Activated CD4-positive, alpha-beta T cell treated with anti-CD3 and anti-CD28 coated beads, Interleukin-10, Interleukin-2, amounts not matched to agents 100 ng/mL and 50 ng/mL, durations not matched to agents 16 hours and 8 hours (primary cell): ENCODE measurements around the gene PSMD2.
"Not testable (repeated sequence)": the region's sequence is repeated elsewhere in the genome, so short reads cannot be mapped to it uniquely, and the experiment has no call there.

Experiments
- DNase-seq: peaks from one replicate; pipeline ENCODE4 v3.0.0-alpha.2; 2020

Gene PSMD2

GRCh38 chr3:184320104-184320445 is 21.0 kb downstream of the PSMD2 start:
- peak; percentile 46 for DNase-seq

- DNase-seq, result no peak
These were observed 22.6 kb downstream of the PSMD2 start for GRCh38 chr3:184321666-184322065.

- no peak for DNase-seq
These were observed 23.9 kb downstream of the PSMD2 start for GRCh38 chr3:184322731-184323487.

- DNase-seq, result no peak
These were observed 24.7 kb downstream of the PSMD2 start for GRCh38 chr3:184323696-184324095.

GRCh38 chr3:184325269-184325668 is 26.2 kb downstream of the PSMD2 start:
- DNase-seq, result no peak

GRCh38 chr3:184325715-184326369 is 26.8 kb downstream of the PSMD2 start:
- DNase-seq, result no peak

GRCh38 chr3:184327171-184327570 is 28.1 kb downstream of the PSMD2 start:
- no peak for DNase-seq

GRCh38 chr3:184328516-184328915 is 29.5 kb downstream of the PSMD2 start:
- no peak for DNase-seq

GRCh38 chr3:184332370-184333090 is 33.5 kb downstream of the PSMD2 start:
- DNase-seq, result no peak

GRCh38 chr3:184333190-184333589 is 34.1 kb downstream of the PSMD2 start:
- no peak for DNase-seq

- DNase-seq, result no peak
These were observed 34.7 kb downstream of the PSMD2 start for GRCh38 chr3:184333700-184334099.

- peak; percentile 61 for DNase-seq
These were observed 35.6 kb downstream of the PSMD2 start for GRCh38 chr3:184334470-184335158.

GRCh38 chr3:184335291-184335660 is 36.2 kb downstream of the PSMD2 start:
- DNase-seq, result no peak

- DNase-seq, result peak; percentile 89
These were observed 36.9 kb downstream of the PSMD2 start for GRCh38 chr3:184335661-184336546.

- no peak for DNase-seq
These were observed 37.7 kb downstream of the PSMD2 start for GRCh38 chr3:184336547-184337398.

- no peak for DNase-seq
These were observed 38.3 kb downstream of the PSMD2 start, which contains the start of gene FAM131A for GRCh38 chr3:184337399-184337714. FAM131A (plus strand) TSS chr3:184337600; CDS start chr3:184337631, 31 bp downstream.

GRCh38 chr3:184337981-184338380 is 38.9 kb downstream of the PSMD2 start:
- DNase-seq, result no peak

- DNase-seq, result no peak
These were observed 39.5 kb downstream of the PSMD2 start for GRCh38 chr3:184338511-184338945.

GRCh38 chr3:184339001-184339400 is 40.0 kb downstream of the PSMD2 start:
- DNase-seq, result no peak

- not testable (repeated sequence) for DNase-seq
These were observed 40.6 kb downstream of the PSMD2 start for GRCh38 chr3:184339451-184340135.

- DNase-seq, result no peak
These were observed 42.9 kb downstream of the PSMD2 start for GRCh38 chr3:184341925-184342324.
